Liver (tissue), 9 donors: ENCODE data around the gene XPO5. TPM values are rescaled to one million over a fixed set of nuclear protein-coding genes. Genes with fewer than 3 reads are reported as not detected.

Experiments used
- DNase-seq: peaks from one replicate; pipeline ENCODE4 v3.0.0-alpha.2; 2017; ENCODE audit warnings: low spot score
- H3K27ac ChIP-seq, 2 donors: one replicate each; pipeline ENCODE4 v1.7.0; 2013; ENCODE audit warnings: inconsistent platforms in 2 of 2, low read length in 2 of 2, control low read depth in 1 of 2, low read depth in 1 of 2, mild to moderate bottlenecking in 1 of 2
- H3K27me3 ChIP-seq, 4 donors: one replicate each; pipeline versions ENCODE4 v1.6.1 to v1.7.0; 2013; ENCODE audit warnings: low read length in 3 of 4, inconsistent platforms in 1 of 4, mild to moderate bottlenecking in 1 of 4, moderate library complexity in 1 of 4; ENCODE audit not compliant: control insufficient read depth in 4 of 4, insufficient read depth in 4 of 4
- H3K36me3 ChIP-seq, 4 donors: one replicate each; pipeline versions ENCODE4 v1.6.1 to v1.7.0; 2013; ENCODE audit warnings: low read length in 3 of 4, mild to moderate bottlenecking in 3 of 4, low read depth in 1 of 4, moderate library complexity in 1 of 4; ENCODE audit not compliant: control insufficient read depth in 4 of 4, insufficient read depth in 3 of 4
- H3K4me1 ChIP-seq, 4 donors: one replicate each; pipeline versions ENCODE4 v1.6.1 to v1.7.0; 2013; ENCODE audit warnings: low read length in 3 of 4, mild to moderate bottlenecking in 3 of 4, moderate library complexity in 1 of 4; ENCODE audit not compliant: control insufficient read depth in 4 of 4, insufficient read depth in 4 of 4
- H3K4me3 ChIP-seq, 3 donors: one replicate each; pipeline versions ENCODE4 v1.6.1 to v1.7.0; 2013; ENCODE audit warnings: low read length in 3 of 3, control low read depth in 1 of 3, low read depth in 1 of 3, mild to moderate bottlenecking in 1 of 3
- H3K9ac ChIP-seq, 2 donors: one replicate each; pipeline ENCODE4 v1.7.0; 2013; ENCODE audit warnings: low read length in 2 of 2, mild to moderate bottlenecking in 2 of 2, moderate library complexity in 2 of 2, control low read depth in 1 of 2, low read depth in 1 of 2
- H3K9me3 ChIP-seq, 4 donors: one replicate each; pipeline versions ENCODE4 v1.6.1 to v1.7.0; 2013; ENCODE audit warnings: low read length in 3 of 4; ENCODE audit not compliant: control insufficient read depth in 4 of 4
- ATF3 ChIP-seq: IDR thresholded peaks from 2 replicates; pipeline ENCODE4 v1.6.1; 2016; ENCODE audit warnings: antibody characterized with exemption
- EGR1 ChIP-seq, 2 donors: IDR thresholded peaks; 2 replicates each; pipeline ENCODE4 v1.6.1; 2016 to 2018; ENCODE audit warnings: antibody characterized with exemption in 2 of 2, low read depth in 2 of 2
- FOXA1 ChIP-seq: IDR thresholded peaks from 2 replicates; pipeline ENCODE4 v1.6.1; 2016; ENCODE audit warnings: antibody characterized with exemption
- FOXA2 ChIP-seq: IDR thresholded peaks from 2 replicates; pipeline ENCODE4 v1.6.1; 2016; ENCODE audit warnings: antibody characterized with exemption
- GABPA ChIP-seq, 2 donors: IDR thresholded peaks in 1 of 2; conservative IDR thresholded peaks in 1 of 2; 2 replicates each; pipeline ENCODE4 v1.6.1; 2016; ENCODE audit warnings: antibody characterized with exemption in 2 of 2, mild to moderate bottlenecking in 1 of 2, moderate library complexity in 1 of 2
- HNF4A ChIP-seq, 2 donors: conservative IDR thresholded peaks; 2 replicates each; pipeline ENCODE4 v1.6.1; 2016; ENCODE audit warnings: antibody characterized with exemption in 2 of 2, mild to moderate bottlenecking in 2 of 2
- HNF4G ChIP-seq: IDR thresholded peaks from 2 replicates; pipeline ENCODE4 v1.6.1; 2016; ENCODE audit warnings: antibody characterized with exemption
- JUND ChIP-seq, 2 donors: IDR thresholded peaks; 2 replicates each; pipeline ENCODE4 v1.6.1; 2016; ENCODE audit warnings: antibody characterized with exemption in 2 of 2
- MAX ChIP-seq: IDR thresholded peaks from 2 replicates; pipeline ENCODE4 v1.6.1; 2016; ENCODE audit warnings: antibody characterized with exemption
- NR2F2 ChIP-seq: IDR thresholded peaks from 2 replicates; pipeline ENCODE4 v1.6.1; 2016; ENCODE audit warnings: antibody characterized with exemption
- RAD21 ChIP-seq, 2 donors: IDR thresholded peaks; 2 replicates each; pipeline ENCODE4 v1.6.1; 2016; ENCODE audit warnings: antibody characterized with exemption in 2 of 2, mild to moderate bottlenecking in 2 of 2
- REST ChIP-seq: IDR thresholded peaks from 2 replicates; pipeline ENCODE4 v1.6.1; 2016; ENCODE audit warnings: antibody characterized with exemption, mild to moderate bottlenecking
- RXRA ChIP-seq, 2 donors: IDR thresholded peaks; 2 replicates each; pipeline ENCODE4 v1.6.1; 2017 to 2018; ENCODE audit warnings: antibody characterized with exemption in 2 of 2, mild to moderate bottlenecking in 1 of 2
- SP1 ChIP-seq: IDR thresholded peaks from 2 replicates; pipeline ENCODE4 v1.6.1; 2018; ENCODE audit warnings: antibody characterized with exemption, mild to moderate bottlenecking
- TAF1 ChIP-seq: conservative IDR thresholded peaks from 2 replicates; pipeline ENCODE4 v1.6.1; 2016; ENCODE audit warnings: antibody characterized with exemption, mild to moderate bottlenecking
- YY1 ChIP-seq: IDR thresholded peaks from 2 replicates; pipeline ENCODE4 v1.6.1; 2016; ENCODE audit warnings: antibody characterized with exemption, mild to moderate bottlenecking
- ZBTB33 ChIP-seq: IDR thresholded peaks from 2 replicates; pipeline ENCODE4 v1.6.1; 2016; ENCODE audit warnings: antibody characterized with exemption
- WGBS: extraction: QIAGEN DNeasy Blood & Tissue Kit; methylation state at CpG from one replicate; pipeline ENCODE4 v1.1.7; 2013; 5-methylcytosine and 5-hydroxymethylcytosine counted together
- polyA plus RNA-seq, 2 donors: library from polyadenylated mRNA; stranded (reverse) in 1 of 2; unstranded in 1 of 2; fragments of 200-250 nt in 1 of 2; fragments of >200 nt in 1 of 2; fragmentation: Nextera tagmentation in 1 of 2; extraction: Ambion mirVana in 1 of 2; gene quantifications; one replicate each; pipeline versions ENCODE4 v1.2.1 to v1.2.3, GENCODE V29; 2013 to 2015
- total RNA-seq, 2 donors: library from RNA; depleted of rRNA; stranded (reverse); fragments of >200 nt; gene quantifications; one replicate each; pipeline ENCODE4 v1.2.3, GENCODE V29; 2014
- donor health status: healthy.
- donor health status: healthy.
- donor health status: healthy.
- donor health status: healthy.
- donor health status: healthy.

The XPO5 gene
- total and polyA plus RNA-seq, 4 donors = 6.1 to 15.8 (median 9.8) TPM

GRCh38 chr6:43516697-43517504, 58.9 kb downstream of the XPO5 start, which contains the start of the genes POLR1C and YIPF3:
POLR1C (plus strand) TSS chr6:43517089; CDS start chr6:43517110, 21 bp downstream.
YIPF3 (minus strand) TSS chr6:43516926; CDS start chr6:43516807, 119 bp downstream.
- peaks cover 6 to 30% (median 22%) of the 10 kb centered on the region in 4 donors for H3K4me1 ChIP-seq
- WGBS = under 1% methylated on average over 57 of the region's 57 CpGs
- H3K4me3 ChIP-seq = peak within 1 kb of the TSS; percentile 92 to 100 (median 99)
- H3K9me3 ChIP-seq = no peaks in the 10 kb centered on the region
- peak within 1 kb of the TSS; percentile 93 to 97 for H3K9ac ChIP-seq
- no peaks in the 10 kb centered on the region for H3K27me3 ChIP-seq
- peak within 1 kb of the TSS; percentile 67 to 80 for H3K27ac ChIP-seq
- peak; percentile 99 for TF ChIP-seq ZBTB33
- TF ChIP-seq TAF1 = no peak
- TF ChIP-seq HNF4G = no peak
- no peak for TF ChIP-seq RAD21 (IDR thresholded peaks at IDR 0.05)
- peak; percentile 63 for TF ChIP-seq NR2F2
- TF ChIP-seq JUND (IDR thresholded peaks at IDR 0.05) = no peak
- TF ChIP-seq YY1 = peak; percentile 98
- peak; percentile 24 to 41 for TF ChIP-seq RXRA (IDR thresholded peaks at IDR 0.05)
- peak; percentile 40 for TF ChIP-seq REST
- no peak for TF ChIP-seq FOXA1
- peak; percentile 96 for TF ChIP-seq GABPA (IDR thresholded peaks at IDR 0.05 in 1 of 2, conservative IDR thresholded peaks at IDR 0.05 in 1 of 2)
- TF ChIP-seq HNF4A (conservative IDR thresholded peaks at IDR 0.05) = peak in 1 of 2 donors; percentile 8
- no peak for TF ChIP-seq FOXA2
- TF ChIP-seq EGR1 (IDR thresholded peaks at IDR 0.05; ENCODE audit: low read depth in 2 of 2) = peak; percentile 88 to 92
- TF ChIP-seq MAX = peak; percentile 96
- TF ChIP-seq SP1 = peak; percentile 55
- peaks cover 7 to 46% (median 33%) of the 10 kb centered on the region in 4 donors for H3K36me3 ChIP-seq
- peak; percentile 96 for DNase-seq

- no peaks in the 10 kb centered on the region for H3K9me3 ChIP-seq
- DNase-seq = no peak
- H3K4me3 ChIP-seq = peak overlapping the region; percentile 92 to 100 (median 99)
- H3K4me1 ChIP-seq = peaks cover 6 to 30% (median 22%) of the 10 kb centered on the region in 4 donors
- H3K27ac ChIP-seq = peak overlapping the region; percentile 67 to 80
- WGBS = under 1% methylated on average over 10 of the region's 10 CpGs
- TF ChIP-seq HNF4A (conservative IDR thresholded peaks at IDR 0.05) (no peak), REST (no peak), HNF4G (no peak), RXRA (IDR thresholded peaks at IDR 0.05) (no peak), EGR1 (IDR thresholded peaks at IDR 0.05; ENCODE audit: low read depth in 2 of 2) (no peak), JUND (IDR thresholded peaks at IDR 0.05) (no peak), YY1 (no peak), ATF3 (no peak), GABPA (IDR thresholded peaks at IDR 0.05 in 1 of 2, conservative IDR thresholded peaks at IDR 0.05 in 1 of 2) (no peak), RAD21 (IDR thresholded peaks at IDR 0.05) (no peak), FOXA1 (no peak), TAF1 (no peak), FOXA2 (no peak), MAX (no peak)
- H3K27me3 ChIP-seq = no peaks in the 10 kb centered on the region
- H3K36me3 ChIP-seq = peaks cover 7 to 45% (median 35%) of the 10 kb centered on the region in 4 donors
- H3K9ac ChIP-seq = peak overlapping the region; percentile 92 to 97
Observed at GRCh38 chr6:43516367-43516696, 59.5 kb downstream of the XPO5 start.
